MM.1S (cell line): ENCODE results near the gene ISCU.

Experiments used
- CTCF ChIP-seq: fragments of 300-600 bp; sonication (generic); IDR thresholded peaks from 2 replicates; pipeline ENCODE4 v1.5.1; 2016; ENCODE audit warnings: antibody characterized with exemption, low read length, mixed read lengths
- EZH2 ChIP-seq: fragments of 300-600 bp; sonication (generic); optimal IDR thresholded peaks from 2 replicates; pipeline ENCODE3; 2017; ENCODE audit warnings: low read depth, mild to moderate bottlenecking, antibody characterized with exemption, low read length, mixed read lengths
- EZH2phosphoT487 ChIP-seq: fragments of 300-600 bp; sonication (generic); IDR thresholded peaks from 2 replicates; pipeline ENCODE4 v1.6.1; 2018; ENCODE audit warnings: antibody characterized with exemption, low read length

DNA sequence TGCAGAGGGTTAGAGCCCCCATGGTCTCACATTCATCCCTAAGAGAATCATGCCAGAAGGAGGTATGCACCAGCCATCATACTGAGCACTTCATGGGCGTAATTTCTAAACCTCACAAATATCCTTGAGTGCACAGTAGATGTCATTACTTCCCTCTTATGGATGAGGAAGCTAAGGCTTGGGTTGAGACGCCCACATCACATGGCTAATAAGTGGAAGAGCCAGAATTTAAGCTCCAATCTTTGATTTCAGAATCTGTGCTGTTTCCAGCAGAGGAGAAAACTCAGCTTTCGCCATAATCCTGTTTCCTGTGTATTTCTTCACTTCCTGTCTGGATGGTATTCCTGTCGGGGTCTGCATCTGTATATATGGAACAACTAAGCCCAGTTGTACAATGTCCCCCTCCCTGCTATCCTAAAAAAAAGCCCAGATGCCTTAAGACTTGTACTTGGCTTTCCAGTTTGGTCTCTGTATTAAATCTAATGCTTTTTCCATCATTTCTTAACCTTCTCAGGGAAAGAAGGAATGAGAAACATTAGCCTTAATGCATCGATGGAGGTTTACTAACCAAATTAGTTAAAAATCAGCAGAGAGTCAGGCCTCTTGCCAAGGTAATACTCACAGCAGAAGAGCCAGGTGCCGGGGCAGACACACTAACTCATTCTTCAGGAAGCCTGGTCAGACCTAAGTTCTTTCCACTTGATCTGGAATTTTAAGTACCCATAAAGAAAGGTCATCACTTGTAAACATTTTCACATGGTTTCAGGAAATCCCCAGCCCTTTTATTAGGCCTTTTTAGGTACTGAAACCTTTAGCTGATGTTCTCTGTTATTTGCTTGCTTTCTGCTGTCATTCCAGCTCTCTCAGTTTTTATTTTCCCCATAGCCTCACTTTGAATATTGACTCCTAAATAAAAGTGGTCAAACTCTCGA, 5.3 kb downstream of the ISCU start:
- TF ChIP-seq CTCF (no peak), EZH2 (no peak), EZH2phosphoT487 (no peak)
